ENCODE data around the gene ZBTB7A.

ZBTB7A gene

GRCh38 chr19:4066176-4066606 lies 508 bp downstream of the ZBTB7A start:
- DNase-seq, result peak; percentile 75

DNA sequence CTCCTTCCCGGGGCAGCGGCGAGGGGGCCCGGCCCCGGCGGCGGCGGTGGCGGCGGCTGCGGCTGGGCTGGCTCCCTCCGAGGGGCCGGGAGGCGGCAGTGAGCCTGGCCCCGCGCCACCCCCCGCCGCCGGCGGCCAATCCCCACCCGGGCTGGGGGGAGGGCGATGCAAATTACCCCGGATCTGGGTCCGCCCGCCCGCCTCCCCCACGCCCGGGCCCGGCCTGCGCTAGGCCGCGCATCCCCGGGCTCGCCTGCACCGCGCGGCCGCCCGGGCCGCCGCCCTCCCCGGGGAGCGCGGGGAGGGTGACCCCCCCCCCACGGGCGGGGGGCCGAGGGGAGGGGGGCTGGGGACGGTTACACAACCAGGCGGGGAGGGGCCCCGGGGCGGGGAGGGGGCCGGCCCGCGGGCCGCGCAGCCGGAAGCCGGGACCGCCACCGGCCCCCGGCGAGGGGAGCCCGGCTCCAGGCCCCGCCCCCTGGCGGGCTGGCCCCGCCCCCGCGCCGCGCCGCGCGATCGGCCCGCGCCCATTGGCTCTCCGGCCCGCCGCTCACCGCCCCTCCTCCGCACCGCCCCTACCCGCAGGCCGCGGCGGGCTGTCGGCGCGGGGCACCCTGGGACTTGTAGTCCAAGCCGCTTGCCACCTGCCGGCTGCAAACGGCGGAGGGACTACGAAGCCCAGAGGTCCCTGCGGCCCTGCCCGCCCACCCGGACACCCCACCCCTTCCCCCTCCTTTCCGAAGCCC lies 1.1 kb downstream of the ZBTB7A start:
- DNase-seq, result peak; percentile 97

DNA sequence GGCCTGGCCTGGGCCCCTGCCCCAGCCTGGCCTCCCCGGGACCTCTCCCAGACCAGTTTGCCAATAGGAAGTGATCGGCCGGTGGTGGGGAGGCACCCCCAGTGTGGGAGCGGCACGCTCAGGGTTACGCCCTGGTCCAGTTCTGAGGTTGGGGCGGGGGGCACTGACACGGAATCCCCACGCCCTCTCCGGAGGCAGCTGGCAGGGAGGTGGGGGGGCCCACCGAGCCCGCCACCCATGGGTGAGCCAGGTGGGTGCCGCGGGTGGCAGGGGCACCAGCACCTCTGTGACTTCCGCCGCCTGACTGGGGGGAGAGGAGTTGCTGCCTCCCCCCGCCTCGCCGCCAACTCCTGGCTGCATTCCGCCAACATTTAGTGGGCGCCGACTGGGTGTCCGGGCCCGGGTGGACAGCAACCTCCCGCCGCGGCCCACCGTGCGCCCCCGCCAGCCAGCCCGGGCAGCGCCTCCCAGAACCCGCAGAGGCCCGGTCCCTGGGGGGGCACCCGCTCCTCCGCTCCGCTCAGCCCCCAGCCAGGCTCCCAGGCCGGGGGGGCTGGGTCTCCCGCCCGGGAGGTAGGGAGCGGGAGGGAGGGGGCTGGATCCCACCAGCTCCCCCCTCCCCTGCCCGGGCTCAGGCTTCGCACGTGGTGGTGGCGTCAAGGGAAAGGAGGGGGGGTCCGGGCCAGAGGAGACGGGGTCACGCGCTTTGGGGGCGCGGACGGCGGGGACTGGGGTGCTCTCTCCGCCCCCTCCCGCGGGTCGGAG lies 2.0 kb downstream of the ZBTB7A start:
- peak; percentile 53 for DNase-seq

DNA sequence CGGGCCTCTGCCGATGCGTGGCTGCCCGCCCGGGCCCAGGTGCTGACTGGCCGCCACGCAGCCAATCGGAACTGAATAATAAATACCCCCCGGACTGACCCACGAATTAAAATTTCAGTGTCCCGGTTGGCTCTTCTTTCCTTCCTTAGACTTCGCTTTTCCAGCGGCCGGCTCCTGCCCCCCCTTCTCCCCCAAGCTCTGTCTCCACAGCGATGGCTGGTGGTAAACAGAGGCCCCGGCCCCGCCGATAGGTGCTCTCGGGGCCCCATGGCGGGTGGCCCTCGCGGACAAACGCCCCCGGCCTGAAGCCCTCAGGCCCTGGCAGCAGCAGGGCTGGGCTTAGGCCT lies 2.6 kb downstream of the ZBTB7A start:
- no peak for DNase-seq

DNA sequence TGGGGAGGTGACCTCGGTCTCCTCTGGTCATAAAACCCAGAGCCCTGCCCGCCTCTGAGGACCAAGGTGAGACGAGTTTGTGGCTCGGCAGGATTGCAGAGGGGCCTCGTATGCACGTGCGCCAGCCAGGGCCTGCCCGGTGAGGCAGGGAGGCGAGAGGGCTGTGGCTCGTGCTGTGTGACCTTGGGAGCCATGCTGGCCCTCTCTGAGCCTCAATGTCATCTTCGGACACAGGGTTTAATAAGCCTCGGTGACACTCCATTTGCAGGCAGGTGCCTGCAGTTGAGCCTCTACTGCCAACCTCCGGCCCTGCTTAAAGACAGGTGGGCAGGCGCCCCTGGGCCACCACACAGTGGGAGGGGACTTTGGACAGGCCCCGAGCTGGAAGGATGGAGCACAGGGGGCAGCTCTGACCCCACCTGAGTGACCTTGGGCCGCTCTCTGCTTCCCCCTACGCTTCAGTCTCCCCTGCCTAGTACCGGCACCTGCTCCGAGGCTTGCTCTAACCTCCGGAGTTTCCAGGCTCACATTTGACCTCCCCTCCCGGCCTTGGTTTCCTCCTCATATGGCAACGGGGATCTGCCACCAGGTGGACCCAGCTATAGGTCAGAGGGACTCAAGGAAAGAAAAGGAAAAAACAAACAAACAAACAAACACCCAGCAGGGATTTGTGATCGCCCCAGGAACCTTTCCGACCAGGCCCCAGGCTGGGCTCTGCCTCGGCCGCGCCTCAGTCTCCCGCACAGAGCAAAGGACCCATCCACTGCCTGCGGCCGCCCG lies 3.1 kb downstream of the ZBTB7A start:
- no peak for DNase-seq

GRCh38 chr19:4062419-4063368 lies 4.0 kb downstream of the ZBTB7A start:
- DNase-seq, result no peak

DNA sequence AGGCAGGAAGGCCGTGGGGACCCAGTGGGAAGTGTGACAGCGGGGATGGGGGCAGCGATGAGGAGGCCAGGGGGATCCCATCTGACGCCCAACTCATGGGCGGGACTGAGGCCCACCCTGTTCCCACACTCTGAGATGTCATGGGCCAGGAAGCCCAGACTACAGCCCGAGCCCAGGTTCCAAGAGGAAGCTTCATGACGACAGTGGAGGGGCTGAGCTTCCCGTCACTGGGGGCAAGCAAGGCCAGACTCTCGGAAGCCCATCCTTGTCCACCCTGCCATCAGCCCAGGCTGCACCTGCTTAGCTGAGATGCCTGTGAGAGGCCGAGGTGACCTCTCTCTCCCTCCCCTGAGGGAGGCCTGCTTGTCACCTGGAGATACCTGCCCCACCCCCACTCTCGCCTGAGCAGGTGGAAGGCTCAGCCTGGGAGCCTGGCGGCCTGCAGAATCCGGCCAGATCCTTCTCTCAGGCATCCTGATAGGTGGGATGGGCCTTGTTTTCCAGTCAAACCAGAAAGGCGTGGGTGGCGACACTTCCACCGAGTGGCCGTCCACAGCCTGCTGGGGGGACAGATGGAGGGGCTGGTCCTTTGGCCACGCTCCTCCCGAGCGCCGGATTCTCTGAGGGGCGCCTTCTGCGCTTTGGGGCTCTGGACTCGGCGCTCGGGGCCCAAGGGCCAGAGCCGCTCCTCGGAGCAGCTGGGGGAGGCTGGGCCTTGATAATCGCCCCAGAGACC lies 4.8 kb downstream of the ZBTB7A start:
- no peak for DNase-seq

GRCh38 chr19:4061178-4061682 lies 5.5 kb downstream of the ZBTB7A start:
- no peak for DNase-seq

GRCh38 chr19:4060621-4061177 lies 6.0 kb downstream of the ZBTB7A start:
- no peak for DNase-seq

- peak; percentile 40 for DNase-seq
Observed at GRCh38 chr19:4059891-4060620, 6.6 kb downstream of the ZBTB7A start.

DNA sequence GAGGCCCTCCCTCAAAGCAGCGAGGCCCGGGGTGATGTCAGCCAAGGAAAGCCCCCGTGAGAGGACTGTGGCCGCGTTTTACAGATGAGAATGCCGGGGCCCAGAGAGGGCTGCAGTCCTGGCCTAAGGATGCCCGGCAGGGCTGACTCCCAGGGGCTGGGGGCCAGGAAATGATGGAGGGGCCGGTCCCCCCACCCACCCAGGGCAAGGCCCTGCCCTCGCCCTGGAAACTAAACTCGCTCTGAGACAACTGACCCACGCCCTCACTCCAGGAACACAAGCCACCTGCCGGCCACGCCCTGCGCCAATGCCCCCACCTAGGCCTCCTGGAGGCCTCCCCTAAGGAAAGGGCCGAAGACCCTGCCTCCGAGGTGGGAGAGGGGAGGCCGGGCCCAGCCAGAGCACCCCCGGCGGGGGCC lies 7.2 kb downstream of the ZBTB7A start:
- DNase-seq, result no peak

DNA sequence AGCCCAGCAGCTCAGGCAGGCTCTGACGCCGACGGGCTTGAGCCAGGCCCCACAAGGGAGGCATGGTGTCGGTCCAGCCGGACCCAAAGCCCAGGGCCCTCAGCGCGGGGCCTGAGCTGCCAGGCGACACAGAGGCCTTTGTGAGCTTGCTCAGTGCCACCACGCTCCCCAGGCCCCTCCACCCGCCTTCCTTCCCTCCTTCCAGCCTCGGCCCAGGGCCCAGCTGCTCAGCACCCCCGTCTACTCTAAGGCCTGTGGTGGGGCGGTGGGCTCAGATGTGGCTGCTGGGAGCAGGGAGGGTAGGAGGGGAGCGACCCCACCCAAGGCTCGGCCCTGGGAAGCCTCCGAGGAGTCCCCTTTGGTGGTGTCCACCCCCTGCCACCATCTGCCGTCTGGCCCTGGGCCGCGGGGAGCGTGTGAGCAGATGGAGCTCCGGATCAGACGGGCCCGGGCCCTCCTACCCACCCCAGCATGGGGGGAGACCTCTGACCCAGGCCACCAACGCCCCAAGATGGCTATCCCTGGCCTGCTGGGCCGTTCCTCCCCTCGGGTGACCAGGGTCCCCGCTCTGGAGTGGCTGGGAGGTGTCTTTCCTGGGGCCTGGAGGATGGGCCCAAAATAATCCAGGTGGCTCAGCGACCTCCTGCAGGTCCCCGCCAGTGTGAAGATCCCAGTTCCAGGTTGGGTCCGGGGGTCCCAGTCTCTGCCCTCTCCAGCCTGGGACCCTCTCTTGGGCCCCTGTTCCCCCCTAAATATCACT lies 7.8 kb downstream of the ZBTB7A start:
- no peak for DNase-seq

- peak; percentile 43 for DNase-seq
Observed at GRCh38 chr19:4057931-4058692, 8.6 kb downstream of the ZBTB7A start.

GRCh38 chr19:4055209-4055552 lies 11.5 kb downstream of the ZBTB7A start:
- no peak for DNase-seq

- DNase-seq, result no peak
Observed at GRCh38 chr19:4054441-4055208, 12.1 kb downstream of the ZBTB7A start.

DNA sequence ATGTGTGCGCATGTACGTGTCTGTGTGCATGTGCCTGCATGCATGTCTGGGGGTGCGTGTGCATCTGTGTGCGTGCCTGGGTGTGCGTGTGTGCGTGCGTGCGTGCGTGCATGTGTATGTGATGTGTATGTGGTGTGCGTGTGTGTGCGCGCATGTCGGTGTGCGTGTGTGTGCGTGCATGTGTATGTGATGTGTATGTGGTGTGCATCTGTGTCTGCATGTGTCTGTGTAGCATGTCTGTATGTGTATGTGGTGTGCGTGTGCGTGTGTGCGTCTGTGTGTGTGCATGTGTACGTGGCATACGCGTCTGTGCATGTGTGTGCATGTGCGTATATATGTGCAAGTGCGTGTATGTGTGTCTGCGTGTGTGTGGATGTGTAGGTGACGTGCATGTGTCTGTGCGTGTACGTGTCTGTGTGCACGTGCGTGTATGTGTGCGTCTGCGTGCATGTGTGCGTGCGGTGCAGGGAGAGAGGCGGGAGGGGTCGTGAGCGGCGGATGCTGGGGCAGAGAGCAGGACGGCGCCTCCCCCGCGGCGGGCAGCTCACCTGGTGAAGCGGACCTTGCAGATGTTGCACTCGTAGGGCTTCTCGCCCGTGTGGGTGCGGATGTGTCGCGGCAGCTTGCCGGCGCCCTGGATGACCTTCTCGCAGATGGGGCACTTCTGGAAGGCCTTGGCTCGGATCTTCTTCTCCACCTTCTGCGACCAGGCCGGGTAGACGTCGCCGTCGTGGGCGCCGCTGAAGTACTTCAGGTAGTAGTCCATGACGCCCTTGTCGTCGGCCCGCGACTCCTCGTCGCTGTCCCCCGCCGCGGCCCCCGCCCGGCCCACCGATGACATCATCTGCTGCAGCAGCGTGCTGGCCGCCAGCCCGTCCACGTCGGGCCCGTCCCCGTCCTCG lies 13.0 kb downstream of the ZBTB7A start:
- no peak for DNase-seq

DNA sequence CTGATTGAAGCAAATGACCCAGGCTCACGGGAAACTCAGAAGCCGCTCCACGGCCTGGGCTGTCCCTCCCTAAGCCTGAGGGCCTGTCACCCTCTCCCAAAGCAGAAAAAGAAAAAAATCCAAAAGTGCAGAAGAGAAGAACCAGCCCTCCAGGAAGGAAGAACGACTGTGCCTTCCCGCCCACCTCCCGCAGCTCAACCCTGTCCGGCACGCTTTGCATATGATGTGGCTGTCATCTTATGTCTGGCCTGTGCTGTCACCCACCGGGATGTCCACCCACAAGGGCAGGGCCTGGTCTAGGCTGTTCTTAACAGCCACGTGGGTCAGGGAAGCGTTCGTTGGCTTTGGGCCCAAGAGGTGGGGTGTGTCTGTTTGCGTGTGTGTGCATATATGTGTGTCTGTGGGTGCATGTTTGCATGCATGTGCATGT lies 13.7 kb downstream of the ZBTB7A start:
- DNase-seq, result no peak
